Lower leg skin (tissue), 3 donors: ENCODE data around the gene APCDD1L.

Experiments
- CTCF ChIP-seq, 3 donors: fragments of 450-650 bp; IDR thresholded peaks; one replicate each; pipeline ENCODE4 v1.5.1; 2016; ENCODE audit warnings: antibody characterized with exemption in 3 of 3, mild to moderate bottlenecking in 3 of 3, moderate library complexity in 2 of 3
- POLR2A ChIP-seq, 2 donors: fragments of 450-650 bp; IDR thresholded peaks; one replicate each; pipeline ENCODE4 v1.6.1; 2016 to 2017; ENCODE audit warnings: antibody characterized with exemption in 2 of 2, mild to moderate bottlenecking in 1 of 2, moderate library complexity in 1 of 2

GRCh38 chr20:58448958-58449357, 66.2 kb downstream of the APCDD1L start:
- TF ChIP-seq CTCF (IDR thresholded peaks at IDR 0.05): no peak
- no peak for TF ChIP-seq POLR2A (IDR thresholded peaks at IDR 0.05)
